ENCODE data around the gene NDEL1. TPM values are rescaled to one million over a fixed set of nuclear protein-coding genes. Genes with fewer than 3 reads are reported as not detected.
A peak's percentile ranks its signal among the peaks of the same experiment; 100 is the strongest.

Gene NDEL1
- total RNA-seq, 4 donors from 2014 or later: 31.3 to 60.6 (median 41.5) TPM

DNA sequence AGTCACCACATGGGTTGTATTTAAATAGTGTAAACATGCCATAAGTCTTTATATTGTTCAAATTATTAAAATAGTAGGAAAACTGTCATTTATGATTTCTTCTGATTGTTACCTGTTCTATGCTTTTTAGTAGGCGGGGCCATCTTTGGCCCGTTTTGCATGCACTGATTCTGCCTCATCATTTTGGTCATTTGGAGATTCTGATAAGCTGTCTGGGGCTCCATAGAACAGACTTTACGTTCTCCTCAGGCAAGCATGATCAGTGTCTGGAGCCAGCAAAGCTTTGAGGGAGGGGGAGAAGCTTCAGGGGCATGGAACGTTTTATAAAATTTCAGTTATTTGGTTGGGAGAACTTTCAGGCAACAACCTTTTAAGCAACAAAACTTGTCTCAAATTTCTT, 8.8 kb downstream of the NDEL1 start:
- Histone ChIP-seq H3K27me3 (no peaks in the 10 kb centered on the region), H3K4me1 (peaks cover 27 to 32% of the 10 kb centered on the region in 2 donors), H3K27ac (no peak overlapping the region), H3K36me3 (peaks cover 3 to 33% of the 10 kb centered on the region in 2 donors), H3K9me3 (no peaks in the 10 kb centered on the region), H3K4me3 (no peak overlapping the region)
- intact Hi-C loops (cut with DNase I; ENCODE audit: low total_unique reads) (no loop called here), in situ Hi-C loops (cut with MboI; ENCODE audit: low sequenced_read_pairs in 4 of 4) (no loop called here)
- ATAC-seq (no peak), DNase-seq (no peak)
- TF ChIP-seq, protein P1, sequence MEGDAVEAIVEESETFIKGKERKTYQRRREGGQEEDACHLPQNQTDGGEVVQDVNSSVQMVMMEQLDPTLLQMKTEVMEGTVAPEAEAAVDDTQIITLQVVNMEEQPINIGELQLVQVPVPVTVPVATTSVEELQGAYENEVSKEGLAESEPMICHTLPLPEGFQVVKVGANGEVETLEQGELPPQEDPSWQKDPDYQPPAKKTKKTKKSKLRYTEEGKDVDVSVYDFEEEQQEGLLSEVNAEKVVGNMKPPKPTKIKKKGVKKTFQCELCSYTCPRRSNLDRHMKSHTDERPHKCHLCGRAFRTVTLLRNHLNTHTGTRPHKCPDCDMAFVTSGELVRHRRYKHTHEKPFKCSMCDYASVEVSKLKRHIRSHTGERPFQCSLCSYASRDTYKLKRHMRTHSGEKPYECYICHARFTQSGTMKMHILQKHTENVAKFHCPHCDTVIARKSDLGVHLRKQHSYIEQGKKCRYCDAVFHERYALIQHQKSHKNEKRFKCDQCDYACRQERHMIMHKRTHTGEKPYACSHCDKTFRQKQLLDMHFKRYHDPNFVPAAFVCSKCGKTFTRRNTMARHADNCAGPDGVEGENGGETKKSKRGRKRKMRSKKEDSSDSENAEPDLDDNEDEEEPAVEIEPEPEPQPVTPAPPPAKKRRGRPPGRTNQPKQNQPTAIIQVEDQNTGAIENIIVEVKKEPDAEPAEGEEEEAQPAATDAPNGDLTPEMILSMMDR (IDR thresholded peaks at IDR 0.05 in 4 of 5, conservative IDR thresholded peaks at IDR 0.05 in 1 of 5): no peak
- TF ChIP-seq POLR2A (IDR thresholded peaks at IDR 0.05): no peak

DNA sequence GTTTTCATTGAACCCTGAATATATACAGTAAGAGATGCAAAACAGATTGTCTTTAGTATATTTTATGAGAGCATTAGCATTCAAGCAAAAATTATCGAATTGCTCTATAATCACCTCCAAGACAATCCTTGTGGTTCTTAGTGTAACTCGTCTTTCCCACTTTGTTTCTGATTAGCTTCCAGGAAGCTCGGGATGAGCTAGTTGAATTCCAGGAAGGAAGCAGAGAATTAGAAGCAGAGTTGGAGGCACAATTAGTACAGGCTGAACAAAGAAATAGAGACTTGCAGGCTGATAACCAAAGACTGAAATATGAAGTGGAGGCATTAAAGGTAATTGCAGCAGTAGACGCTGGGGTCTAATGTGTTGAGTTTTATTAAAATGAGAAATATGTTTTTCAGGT, 9.9 kb downstream of the NDEL1 start:
- intact Hi-C loops (cut with DNase I; ENCODE audit: low total_unique reads): no loop called here
- H3K27ac ChIP-seq: no peak overlapping the region
- H3K9me3 ChIP-seq: no peaks in the 10 kb centered on the region
- in situ Hi-C loops (cut with MboI; ENCODE audit: low sequenced_read_pairs in 4 of 4): no loop called here
- peaks cover 27 to 31% of the 10 kb centered on the region in 2 donors for H3K4me1 ChIP-seq
- TF ChIP-seq POLR2A (IDR thresholded peaks at IDR 0.05): no peak
- TF ChIP-seq, protein P1 (IDR thresholded peaks at IDR 0.05 in 4 of 5, conservative IDR thresholded peaks at IDR 0.05 in 1 of 5): no peak
- DNase-seq: no peak
- H3K4me3 ChIP-seq: peak overlapping the region in 1 of 4 donors; percentile 1
- ATAC-seq: no peak
- peaks cover 3 to 42% of the 10 kb centered on the region in 2 donors for H3K36me3 ChIP-seq
- H3K27me3 ChIP-seq: no peaks in the 10 kb centered on the region

DNA sequence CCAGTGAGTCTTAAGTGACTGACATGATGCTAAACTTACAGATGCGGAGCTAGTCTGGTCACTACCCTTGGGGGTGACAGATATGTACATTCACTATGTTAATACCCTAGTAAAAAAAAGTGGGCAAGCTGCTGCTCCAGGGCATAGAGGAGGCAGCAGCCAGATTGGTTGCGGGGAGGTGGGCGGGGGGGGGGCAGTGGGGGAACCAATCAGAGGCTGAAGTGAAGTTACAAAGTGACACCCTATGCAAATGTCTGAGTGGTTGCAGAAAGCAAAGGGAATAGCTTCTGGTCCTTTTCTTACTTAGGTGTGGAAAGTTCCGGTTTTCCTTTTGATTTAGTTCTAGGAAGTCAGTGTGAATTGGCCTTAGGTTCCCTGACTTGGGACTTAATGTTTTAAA, 12.1 kb downstream of the NDEL1 start:
- Histone ChIP-seq H3K36me3 (peaks cover 3 to 62% of the 10 kb centered on the region in 2 donors), H3K27ac (no peak overlapping the region), H3K9me3 (no peaks in the 10 kb centered on the region), H3K4me1 (peaks cover 9 to 17% of the 10 kb centered on the region in 2 donors), H3K27me3 (no peaks in the 10 kb centered on the region), H3K4me3 (no peak overlapping the region)
- intact Hi-C loops (cut with DNase I; ENCODE audit: low total_unique reads) (no loop called here), in situ Hi-C loops (cut with MboI; ENCODE audit: low sequenced_read_pairs in 4 of 4) (no loop called here)
- no peak for TF ChIP-seq POLR2A (IDR thresholded peaks at IDR 0.05)
- TF ChIP-seq, protein P1 (IDR thresholded peaks at IDR 0.05 in 4 of 5, conservative IDR thresholded peaks at IDR 0.05 in 1 of 5): no peak
- DNase-seq (no peak), ATAC-seq (no peak)

DNA sequence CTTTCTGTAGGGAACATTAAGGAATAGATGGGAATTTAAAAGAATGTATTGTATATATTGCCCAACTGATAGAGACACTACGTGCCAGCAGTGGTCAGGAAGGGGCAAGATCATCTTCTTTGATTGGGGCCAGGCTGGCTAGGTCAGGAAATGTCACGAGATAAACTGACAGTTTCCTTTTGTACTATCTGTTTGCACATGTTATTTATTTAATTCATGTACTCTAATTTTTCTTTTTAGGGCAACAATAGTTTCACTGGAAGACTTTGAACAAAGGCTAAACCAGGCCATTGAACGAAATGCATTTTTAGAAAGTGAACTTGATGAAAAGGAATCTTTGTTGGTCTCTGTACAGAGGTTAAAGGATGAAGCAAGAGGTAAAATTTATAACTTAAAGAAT, 12.6 kb downstream of the NDEL1 start:
- Histone ChIP-seq H3K27me3 (no peaks in the 10 kb centered on the region), H3K36me3 (peaks cover 3 to 67% of the 10 kb centered on the region in 2 donors), H3K4me3 (no peak overlapping the region), H3K27ac (no peak overlapping the region), H3K9me3 (no peaks in the 10 kb centered on the region), H3K4me1 (peaks cover 7 to 14% of the 10 kb centered on the region in 2 donors)
- no peak for ATAC-seq
- in situ Hi-C loops (cut with MboI; ENCODE audit: low sequenced_read_pairs in 4 of 4) (no loop called here), intact Hi-C loops (cut with DNase I; ENCODE audit: low total_unique reads) (no loop called here)
- TF ChIP-seq, protein P1 (IDR thresholded peaks at IDR 0.05 in 4 of 5, conservative IDR thresholded peaks at IDR 0.05 in 1 of 5): no peak
- no peak for TF ChIP-seq POLR2A (IDR thresholded peaks at IDR 0.05)
- no peak for DNase-seq
